Astrocyte (in vitro differentiated cells and primary cell): ENCODE results near the gene HSPA4L.

Experiments
- EZH2 ChIP-seq: IDR thresholded peaks from 2 replicates; pipeline ENCODE4 v1.6.1; 2012; ENCODE audit warnings: mild to moderate bottlenecking, low read length, inconsistent platforms; ENCODE audit not compliant: insufficient read depth
- TF ChIP-seq, protein P1 (sequence below): IDR thresholded peaks from 2 replicates; pipeline ENCODE4 v1.5.1; 2011; ENCODE audit warnings: low read depth, mild to moderate bottlenecking, inconsistent platforms, low read length, moderate library complexity; ENCODE audit not compliant: insufficient read depth

DNA sequence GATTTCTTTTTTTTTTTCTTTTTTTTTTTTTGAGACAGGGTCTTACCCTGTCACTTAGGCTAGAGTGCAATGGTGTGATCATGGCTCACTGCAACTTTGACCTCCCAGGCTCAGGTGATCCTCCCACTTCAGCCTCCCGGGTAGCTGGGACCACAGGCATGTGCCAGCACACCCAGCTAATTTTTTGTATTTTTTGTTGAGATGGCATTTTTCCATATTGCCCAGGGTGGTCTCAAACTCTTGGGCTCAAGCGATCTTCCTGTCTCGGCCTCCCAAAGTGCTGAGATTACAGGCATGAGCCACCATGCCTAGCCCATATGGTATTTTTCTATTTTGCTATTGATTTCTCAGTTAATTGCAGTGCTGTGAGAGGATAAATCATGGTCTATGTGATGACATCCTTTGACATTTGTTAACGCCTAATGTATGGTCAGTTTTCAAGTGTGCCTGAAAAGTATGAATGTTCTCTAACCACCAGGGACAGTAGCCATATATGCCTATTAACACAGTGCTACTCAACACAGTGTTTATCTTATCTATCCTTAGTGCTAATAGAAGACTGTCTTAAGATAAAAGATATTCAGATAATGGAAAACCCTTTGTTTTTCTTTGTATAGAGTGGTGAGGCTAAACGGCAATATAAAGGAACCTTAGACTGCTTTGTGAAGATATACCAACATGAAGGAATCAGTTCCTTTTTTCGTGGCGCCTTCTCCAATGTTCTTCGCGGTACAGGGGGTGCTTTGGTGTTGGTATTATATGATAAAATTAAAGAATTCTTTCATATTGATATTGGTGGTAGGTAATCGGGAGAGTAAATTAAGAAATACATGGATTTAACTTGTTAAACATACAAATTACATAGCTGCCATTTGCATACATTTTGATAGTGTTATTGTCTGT lies 9.1 kb upstream of the HSPA4L start:
- TF ChIP-seq, protein P1, sequence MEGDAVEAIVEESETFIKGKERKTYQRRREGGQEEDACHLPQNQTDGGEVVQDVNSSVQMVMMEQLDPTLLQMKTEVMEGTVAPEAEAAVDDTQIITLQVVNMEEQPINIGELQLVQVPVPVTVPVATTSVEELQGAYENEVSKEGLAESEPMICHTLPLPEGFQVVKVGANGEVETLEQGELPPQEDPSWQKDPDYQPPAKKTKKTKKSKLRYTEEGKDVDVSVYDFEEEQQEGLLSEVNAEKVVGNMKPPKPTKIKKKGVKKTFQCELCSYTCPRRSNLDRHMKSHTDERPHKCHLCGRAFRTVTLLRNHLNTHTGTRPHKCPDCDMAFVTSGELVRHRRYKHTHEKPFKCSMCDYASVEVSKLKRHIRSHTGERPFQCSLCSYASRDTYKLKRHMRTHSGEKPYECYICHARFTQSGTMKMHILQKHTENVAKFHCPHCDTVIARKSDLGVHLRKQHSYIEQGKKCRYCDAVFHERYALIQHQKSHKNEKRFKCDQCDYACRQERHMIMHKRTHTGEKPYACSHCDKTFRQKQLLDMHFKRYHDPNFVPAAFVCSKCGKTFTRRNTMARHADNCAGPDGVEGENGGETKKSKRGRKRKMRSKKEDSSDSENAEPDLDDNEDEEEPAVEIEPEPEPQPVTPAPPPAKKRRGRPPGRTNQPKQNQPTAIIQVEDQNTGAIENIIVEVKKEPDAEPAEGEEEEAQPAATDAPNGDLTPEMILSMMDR, result no peak
- no peak for TF ChIP-seq EZH2
